Right atrium auricular region (tissue), 2 donors: ENCODE data around the gene FSHB. TPM values are rescaled to one million over a fixed set of nuclear protein-coding genes. Genes with fewer than 3 reads are reported as not detected.

Source experiments
- DNase-seq: peaks from one replicate; pipeline ENCODE4 v3.0.0-alpha.2; 2019; ENCODE audit warnings: low spot score
- H3K27ac ChIP-seq, 2 donors: fragments of 200-600 bp; sonication (generic); 1 replicate in 1 of 2; 2 replicates in 1 of 2; pipeline ENCODE4 v1.5.1; 2016 to 2019
- H3K27me3 ChIP-seq, 2 donors: fragments of 200-600 bp; sonication (generic); one replicate each; pipeline versions ENCODE4 v1.5.1 to v1.6.0; 2017 to 2019
- H3K36me3 ChIP-seq: fragments of 200-600 bp; sonication (generic); one replicate; pipeline ENCODE4 v1.5.1; 2016
- H3K4me1 ChIP-seq, 2 donors: fragments of 200-600 bp; sonication (generic); one replicate each; pipeline versions ENCODE4 v1.5.1 to v1.6.0; 2017 to 2019
- H3K4me3 ChIP-seq, 2 donors: fragments of 200-600 bp; sonication (generic); 1 replicate in 1 of 2; 2 replicates in 1 of 2; pipeline ENCODE4 v1.5.1; 2017 to 2019; ENCODE audit warnings: mild to moderate bottlenecking in 1 of 2, moderate library complexity in 1 of 2
- H3K9me3 ChIP-seq, 2 donors: fragments of 200-600 bp; sonication (generic); one replicate each; pipeline ENCODE4 v1.5.1; 2019
- total RNA-seq, 2 donors: library from RNA; depleted of rRNA; stranded (reverse); fragments of >200 nt; gene quantifications; one replicate each; pipeline ENCODE4 v1.1.0, GENCODE V29; 2016
- TF ChIP-seq, protein P1 (sequence below), 2 donors: fragments of 200-600 bp; sonication (generic); IDR thresholded peaks; one replicate each; pipeline ENCODE4 v1.5.1; 2019; ENCODE audit warnings: antibody characterized with exemption in 2 of 2

Gene FSHB
- total RNA-seq, 2 donors from 2014 or later: not detected

- TF ChIP-seq, protein P1, sequence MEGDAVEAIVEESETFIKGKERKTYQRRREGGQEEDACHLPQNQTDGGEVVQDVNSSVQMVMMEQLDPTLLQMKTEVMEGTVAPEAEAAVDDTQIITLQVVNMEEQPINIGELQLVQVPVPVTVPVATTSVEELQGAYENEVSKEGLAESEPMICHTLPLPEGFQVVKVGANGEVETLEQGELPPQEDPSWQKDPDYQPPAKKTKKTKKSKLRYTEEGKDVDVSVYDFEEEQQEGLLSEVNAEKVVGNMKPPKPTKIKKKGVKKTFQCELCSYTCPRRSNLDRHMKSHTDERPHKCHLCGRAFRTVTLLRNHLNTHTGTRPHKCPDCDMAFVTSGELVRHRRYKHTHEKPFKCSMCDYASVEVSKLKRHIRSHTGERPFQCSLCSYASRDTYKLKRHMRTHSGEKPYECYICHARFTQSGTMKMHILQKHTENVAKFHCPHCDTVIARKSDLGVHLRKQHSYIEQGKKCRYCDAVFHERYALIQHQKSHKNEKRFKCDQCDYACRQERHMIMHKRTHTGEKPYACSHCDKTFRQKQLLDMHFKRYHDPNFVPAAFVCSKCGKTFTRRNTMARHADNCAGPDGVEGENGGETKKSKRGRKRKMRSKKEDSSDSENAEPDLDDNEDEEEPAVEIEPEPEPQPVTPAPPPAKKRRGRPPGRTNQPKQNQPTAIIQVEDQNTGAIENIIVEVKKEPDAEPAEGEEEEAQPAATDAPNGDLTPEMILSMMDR (IDR thresholded peaks at IDR 0.05): no peak
- Histone ChIP-seq H3K36me3 (no peaks in the 10 kb centered on the region), H3K9me3 (peaks cover 0 to 4% of the 10 kb centered on the region in 2 donors), H3K4me1 (no peaks in the 10 kb centered on the region), H3K27me3 (no peaks in the 10 kb centered on the region), H3K4me3 (no peak overlapping the region), H3K27ac (no peak overlapping the region)
- no peak for DNase-seq
Observed at GRCh38 chr11:30203850-30204249, 27.0 kb upstream of the FSHB start.

- no peaks in the 10 kb centered on the region for H3K36me3 ChIP-seq
- DNase-seq: no peak
- no peak overlapping the region for H3K27ac ChIP-seq
- no peaks in the 10 kb centered on the region for H3K4me1 ChIP-seq
- H3K9me3 ChIP-seq: no peaks in the 10 kb centered on the region
- H3K4me3 ChIP-seq: no peak overlapping the region
- TF ChIP-seq, protein P1 (IDR thresholded peaks at IDR 0.05): no peak
- H3K27me3 ChIP-seq: no peaks in the 10 kb centered on the region
Observed at GRCh38 chr11:30206249-30206996, 24.4 kb upstream of the FSHB start.

GRCh38 chr11:30210357-30210756 is 20.5 kb upstream of the FSHB start:
- H3K27me3 ChIP-seq: no peaks in the 10 kb centered on the region
- no peaks in the 10 kb centered on the region for H3K4me1 ChIP-seq
- H3K36me3 ChIP-seq: no peaks in the 10 kb centered on the region
- no peak overlapping the region for H3K27ac ChIP-seq
- TF ChIP-seq, protein P1 (IDR thresholded peaks at IDR 0.05): no peak
- DNase-seq: no peak
- H3K4me3 ChIP-seq: no peak overlapping the region
- H3K9me3 ChIP-seq: no peaks in the 10 kb centered on the region

DNA sequence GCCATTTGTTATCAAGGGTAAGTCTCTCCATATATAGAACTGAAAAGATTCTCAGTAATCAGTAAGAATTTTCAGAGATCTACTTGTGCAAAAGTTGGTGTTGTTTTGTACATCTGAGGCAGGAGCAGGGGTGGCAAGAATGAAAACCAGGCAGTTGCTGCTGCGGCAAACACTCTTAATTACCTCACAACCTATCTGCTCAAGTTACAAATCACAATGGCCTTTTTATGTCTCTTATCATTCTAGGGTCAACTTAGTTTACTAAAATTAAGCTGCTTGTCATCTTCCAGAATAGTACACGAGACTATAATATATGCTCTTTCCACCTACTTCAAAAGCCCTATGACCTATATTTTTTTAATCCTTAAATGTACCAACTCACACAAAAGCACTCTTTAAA is 14.3 kb upstream of the FSHB start:
- no peaks in the 10 kb centered on the region for H3K9me3 ChIP-seq
- H3K4me3 ChIP-seq: no peak overlapping the region
- no peaks in the 10 kb centered on the region for H3K4me1 ChIP-seq
- H3K36me3 ChIP-seq: no peaks in the 10 kb centered on the region
- no peak overlapping the region for H3K27ac ChIP-seq
- TF ChIP-seq, protein P1 (IDR thresholded peaks at IDR 0.05): no peak
- H3K27me3 ChIP-seq: no peaks in the 10 kb centered on the region
- DNase-seq: no peak

- H3K27me3 ChIP-seq: no peaks in the 10 kb centered on the region
- TF ChIP-seq, protein P1 (IDR thresholded peaks at IDR 0.05): no peak
- no peak for DNase-seq
Observed at GRCh38 chr11:30218278-30218677, 12.5 kb upstream of the FSHB start.

GRCh38 chr11:30225642-30226041 is 5.2 kb upstream of the FSHB start:
- H3K9me3 ChIP-seq: peaks cover 0 to 8% of the 10 kb centered on the region in 2 donors
- TF ChIP-seq, protein P1 (IDR thresholded peaks at IDR 0.05): no peak
- no peaks in the 10 kb centered on the region for H3K36me3 ChIP-seq
- no peak for DNase-seq
- no peaks in the 10 kb centered on the region for H3K4me1 ChIP-seq
- H3K27ac ChIP-seq: no peak overlapping the region
- H3K4me3 ChIP-seq: no peak overlapping the region
- H3K27me3 ChIP-seq: no peaks in the 10 kb centered on the region

More at GRCh38 chr11:30218278-30218677, 12.5 kb upstream of the FSHB start:
- Histone ChIP-seq H3K36me3 (no peaks in the 10 kb centered on the region), H3K27ac (no peak overlapping the region), H3K4me1 (no peaks in the 10 kb centered on the region), H3K9me3 (no peaks in the 10 kb centered on the region), H3K4me3 (no peak overlapping the region)
